Measurements from ENCODE around the gene SPATA13. TPM values are rescaled to one million over a fixed set of nuclear protein-coding genes. Genes with fewer than 3 reads are reported as not detected.

The SPATA13 gene
- total and polyA plus RNA-seq, 2 donors (not counting 1 experiment from before 2014, with no cell fraction given): 11.6 to 24.6 TPM

- no peak overlapping the region for H3K9ac ChIP-seq (ENCODE audit: insufficient read depth, low read length)
- no peaks in the 10 kb centered on the region for H4K20me1 ChIP-seq (ENCODE audit: control insufficient read depth, extremely low read depth, insufficient read depth, low read length)
- no peaks in the 10 kb centered on the region for H3K9me3 ChIP-seq (ENCODE audit: control insufficient read depth, insufficient read depth, low read depth, low read length)
- H3K27me3 ChIP-seq (ENCODE audit: control insufficient read depth, insufficient read depth, low read length): no peaks in the 10 kb centered on the region
- DNase-seq (ENCODE audit: low read depth in 2 of 2): peak; percentile 51 to 75
- no peak overlapping the region for H3K27ac ChIP-seq (ENCODE audit: insufficient read depth, low read length)
- H3K4me3 ChIP-seq (replicated peaks in 1 of 4; ENCODE audit: control extremely low read depth in 1 of 4, insufficient read depth in 1 of 4, low read depth in 3 of 4, low read length in 4 of 4): no peak overlapping the region
- no peaks in the 10 kb centered on the region for H3K4me1 ChIP-seq (ENCODE audit: control insufficient read depth, extremely low read depth, insufficient read depth, low read length)
- H3K4me2 ChIP-seq (ENCODE audit: extremely low read depth, insufficient read depth, low read length): no peak overlapping the region
- no peak overlapping the region for H2AFZ ChIP-seq (ENCODE audit: low read length)
- no peaks in the 10 kb centered on the region for H3K36me3 ChIP-seq (ENCODE audit: control insufficient read depth, insufficient read depth, low read length)
- TF ChIP-seq CTCF (conservative IDR thresholded peaks at IDR 0.05 in 1 of 2, IDR thresholded peaks at IDR 0.05 in 1 of 2; ENCODE audit: low read depth in 1 of 2, low read length in 2 of 2) (no peak), EZH2 (IDR thresholded peaks at IDR 0.05; ENCODE audit: low read length, missing control alignments) (no peak)
- H3K79me2 ChIP-seq (ENCODE audit: control insufficient read depth, insufficient read depth, low read length): no peaks in the 10 kb centered on the region
These were observed 20.3 kb downstream of the SPATA13 start for GRCh38 chr13:24180750-24181377.

DNA sequence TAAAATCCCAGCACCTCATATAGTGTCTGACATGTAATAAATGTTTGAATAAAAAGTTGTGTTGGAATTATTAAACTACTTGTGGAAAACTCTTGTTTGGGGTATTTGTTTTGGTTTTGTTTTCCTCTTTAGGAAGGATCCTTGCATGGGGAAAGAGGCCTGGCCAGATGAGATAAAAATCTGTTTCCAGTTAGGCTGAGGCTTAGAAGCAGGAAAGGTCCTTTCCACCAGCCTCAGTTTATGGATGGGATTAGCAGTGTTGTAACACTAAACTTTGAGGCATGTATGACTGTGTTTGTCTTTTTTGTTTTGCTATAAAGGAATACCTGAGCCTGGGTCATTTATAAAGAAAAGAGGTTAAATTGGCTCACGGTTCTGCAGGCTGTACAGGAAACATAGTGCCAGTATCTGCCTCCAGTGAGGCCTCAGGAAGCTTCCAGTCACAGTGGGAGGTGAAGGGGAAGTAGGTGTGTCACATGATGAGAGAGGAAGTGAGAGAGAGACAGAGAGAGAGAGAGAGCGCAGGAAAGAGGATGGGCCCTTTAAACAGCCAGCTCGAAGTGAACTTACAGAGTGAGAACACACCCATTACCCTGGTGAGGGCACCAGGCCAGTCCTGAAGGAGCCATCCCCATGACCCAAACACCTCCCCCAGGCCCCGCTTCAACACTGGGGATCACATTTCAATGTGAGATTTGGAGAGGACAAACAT, 21.6 kb downstream of the SPATA13 start:
- Histone ChIP-seq H3K27me3 (ENCODE audit: control insufficient read depth, insufficient read depth, low read length) (no peaks in the 10 kb centered on the region), H3K4me2 (ENCODE audit: extremely low read depth, insufficient read depth, low read length) (no peak overlapping the region), H3K27ac (ENCODE audit: insufficient read depth, low read length) (no peak overlapping the region), H3K4me1 (ENCODE audit: control insufficient read depth, extremely low read depth, insufficient read depth, low read length) (no peaks in the 10 kb centered on the region), H3K4me3 (replicated peaks in 1 of 4; ENCODE audit: control extremely low read depth in 1 of 4, insufficient read depth in 1 of 4, low read depth in 3 of 4, low read length in 4 of 4) (no peak overlapping the region), H4K20me1 (ENCODE audit: control insufficient read depth, extremely low read depth, insufficient read depth, low read length) (no peaks in the 10 kb centered on the region), H3K9me3 (ENCODE audit: control insufficient read depth, insufficient read depth, low read depth, low read length) (no peaks in the 10 kb centered on the region), H3K9ac (ENCODE audit: insufficient read depth, low read length) (no peak overlapping the region), H2AFZ (ENCODE audit: low read length) (no peak overlapping the region), H3K36me3 (ENCODE audit: control insufficient read depth, insufficient read depth, low read length) (no peaks in the 10 kb centered on the region), H3K79me2 (ENCODE audit: control insufficient read depth, insufficient read depth, low read length) (no peaks in the 10 kb centered on the region)
- no peak for DNase-seq (ENCODE audit: low read depth in 2 of 2)
- TF ChIP-seq EZH2 (IDR thresholded peaks at IDR 0.05; ENCODE audit: low read length, missing control alignments) (no peak), CTCF (conservative IDR thresholded peaks at IDR 0.05 in 1 of 2, IDR thresholded peaks at IDR 0.05 in 1 of 2; ENCODE audit: low read depth in 1 of 2, low read length in 2 of 2) (no peak)

DNA sequence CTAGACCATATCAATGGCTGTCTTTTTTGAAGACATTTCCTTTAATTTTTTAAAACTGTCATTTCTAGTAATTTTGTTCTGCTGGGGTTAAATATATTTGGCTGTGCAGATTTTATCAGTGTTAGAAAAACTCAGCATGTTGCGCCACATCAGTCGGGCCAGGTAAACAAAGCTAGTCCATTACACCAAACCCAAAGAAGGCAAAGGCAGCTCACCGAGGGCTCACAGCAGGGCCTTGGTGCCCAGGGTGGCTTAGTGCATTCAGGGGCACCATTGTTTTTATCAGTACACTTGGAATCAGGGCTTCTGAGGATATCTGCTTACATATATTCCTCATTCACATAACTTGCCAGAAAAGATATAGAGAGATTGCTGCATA, 22.2 kb downstream of the SPATA13 start:
- H4K20me1 ChIP-seq (ENCODE audit: control insufficient read depth, extremely low read depth, insufficient read depth, low read length): no peaks in the 10 kb centered on the region
- no peaks in the 10 kb centered on the region for H3K4me1 ChIP-seq (ENCODE audit: control insufficient read depth, extremely low read depth, insufficient read depth, low read length)
- no peaks in the 10 kb centered on the region for H3K36me3 ChIP-seq (ENCODE audit: control insufficient read depth, insufficient read depth, low read length)
- no peak overlapping the region for H3K4me3 ChIP-seq (replicated peaks in 1 of 4; ENCODE audit: control extremely low read depth in 1 of 4, insufficient read depth in 1 of 4, low read depth in 3 of 4, low read length in 4 of 4)
- no peak overlapping the region for H2AFZ ChIP-seq (ENCODE audit: low read length)
- H3K9me3 ChIP-seq (ENCODE audit: control insufficient read depth, insufficient read depth, low read depth, low read length): no peaks in the 10 kb centered on the region
- H3K79me2 ChIP-seq (ENCODE audit: control insufficient read depth, insufficient read depth, low read length): no peaks in the 10 kb centered on the region
- DNase-seq (ENCODE audit: low read depth in 2 of 2): no peak
- no peak overlapping the region for H3K27ac ChIP-seq (ENCODE audit: insufficient read depth, low read length)
- TF ChIP-seq CTCF (conservative IDR thresholded peaks at IDR 0.05 in 1 of 2, IDR thresholded peaks at IDR 0.05 in 1 of 2; ENCODE audit: low read depth in 1 of 2, low read length in 2 of 2): no peak
- TF ChIP-seq EZH2 (IDR thresholded peaks at IDR 0.05; ENCODE audit: low read length, missing control alignments): no peak
- no peak overlapping the region for H3K9ac ChIP-seq (ENCODE audit: insufficient read depth, low read length)
- H3K27me3 ChIP-seq (ENCODE audit: control insufficient read depth, insufficient read depth, low read length): no peaks in the 10 kb centered on the region
- no peak overlapping the region for H3K4me2 ChIP-seq (ENCODE audit: extremely low read depth, insufficient read depth, low read length)

All from fibroblast of lung (primary cell).